ENCODE data around the gene DMBX1.

Gene DMBX1

GRCh38 chr1:46513536-46513935, 23.9 kb downstream of the DMBX1 start:
- DNase-seq (ENCODE audit: low read depth): no peak
- TF ChIP-seq, protein P1, sequence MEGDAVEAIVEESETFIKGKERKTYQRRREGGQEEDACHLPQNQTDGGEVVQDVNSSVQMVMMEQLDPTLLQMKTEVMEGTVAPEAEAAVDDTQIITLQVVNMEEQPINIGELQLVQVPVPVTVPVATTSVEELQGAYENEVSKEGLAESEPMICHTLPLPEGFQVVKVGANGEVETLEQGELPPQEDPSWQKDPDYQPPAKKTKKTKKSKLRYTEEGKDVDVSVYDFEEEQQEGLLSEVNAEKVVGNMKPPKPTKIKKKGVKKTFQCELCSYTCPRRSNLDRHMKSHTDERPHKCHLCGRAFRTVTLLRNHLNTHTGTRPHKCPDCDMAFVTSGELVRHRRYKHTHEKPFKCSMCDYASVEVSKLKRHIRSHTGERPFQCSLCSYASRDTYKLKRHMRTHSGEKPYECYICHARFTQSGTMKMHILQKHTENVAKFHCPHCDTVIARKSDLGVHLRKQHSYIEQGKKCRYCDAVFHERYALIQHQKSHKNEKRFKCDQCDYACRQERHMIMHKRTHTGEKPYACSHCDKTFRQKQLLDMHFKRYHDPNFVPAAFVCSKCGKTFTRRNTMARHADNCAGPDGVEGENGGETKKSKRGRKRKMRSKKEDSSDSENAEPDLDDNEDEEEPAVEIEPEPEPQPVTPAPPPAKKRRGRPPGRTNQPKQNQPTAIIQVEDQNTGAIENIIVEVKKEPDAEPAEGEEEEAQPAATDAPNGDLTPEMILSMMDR (conservative IDR thresholded peaks at IDR 0.05; ENCODE audit: low read depth, low read length): no peak

DNA sequence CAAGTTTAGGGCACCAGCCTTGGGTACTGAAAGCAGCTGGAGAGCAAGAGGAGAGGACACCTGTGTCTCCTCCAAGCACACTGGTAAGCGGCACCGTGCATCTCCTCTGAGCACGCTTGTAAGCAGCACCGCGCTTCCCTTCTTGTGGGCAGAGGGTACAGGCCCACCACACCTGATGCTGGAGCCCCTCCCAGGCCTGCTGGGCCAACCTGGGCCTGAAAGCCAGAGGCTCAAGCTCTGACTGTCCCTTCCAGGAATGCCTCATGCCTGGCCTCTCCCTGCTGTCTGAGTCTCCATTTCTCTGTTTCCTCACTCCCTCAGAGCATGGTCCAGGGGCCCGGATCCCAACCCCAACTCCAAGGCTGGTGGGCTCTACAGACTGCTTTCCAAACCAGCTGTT, 25.9 kb downstream of the DMBX1 start:
- no peak for DNase-seq (ENCODE audit: low read depth)
- no peak overlapping the region for H3K4me3 ChIP-seq (ENCODE audit: low read depth, low read length)
- TF ChIP-seq, protein P1 (conservative IDR thresholded peaks at IDR 0.05; ENCODE audit: low read depth, low read length): no peak

More at GRCh38 chr1:46513536-46513935, 23.9 kb downstream of the DMBX1 start:
- no peak overlapping the region for H3K4me3 ChIP-seq (ENCODE audit: low read depth, low read length)

- no peak overlapping the region for H3K4me3 ChIP-seq (ENCODE audit: low read depth, low read length)
- TF ChIP-seq, protein P1 (conservative IDR thresholded peaks at IDR 0.05; ENCODE audit: low read depth, low read length): no peak
- DNase-seq (ENCODE audit: low read depth): no peak
Measured at GRCh38 chr1:46516200-46516950, 26.7 kb downstream of the DMBX1 start.

- no peak overlapping the region for H3K4me3 ChIP-seq (ENCODE audit: low read depth, low read length)
- no peak for DNase-seq (ENCODE audit: low read depth)
- TF ChIP-seq, protein P1 (conservative IDR thresholded peaks at IDR 0.05; ENCODE audit: low read depth, low read length): no peak
Measured at GRCh38 chr1:46517010-46517600, 27.5 kb downstream of the DMBX1 start.

- no peak overlapping the region for H3K4me3 ChIP-seq (ENCODE audit: low read depth, low read length)
- TF ChIP-seq, protein P1 (conservative IDR thresholded peaks at IDR 0.05; ENCODE audit: low read depth, low read length): no peak
- no peak for DNase-seq (ENCODE audit: low read depth)
Measured at GRCh38 chr1:46517932-46518498, 28.4 kb downstream of the DMBX1 start.

DNA sequence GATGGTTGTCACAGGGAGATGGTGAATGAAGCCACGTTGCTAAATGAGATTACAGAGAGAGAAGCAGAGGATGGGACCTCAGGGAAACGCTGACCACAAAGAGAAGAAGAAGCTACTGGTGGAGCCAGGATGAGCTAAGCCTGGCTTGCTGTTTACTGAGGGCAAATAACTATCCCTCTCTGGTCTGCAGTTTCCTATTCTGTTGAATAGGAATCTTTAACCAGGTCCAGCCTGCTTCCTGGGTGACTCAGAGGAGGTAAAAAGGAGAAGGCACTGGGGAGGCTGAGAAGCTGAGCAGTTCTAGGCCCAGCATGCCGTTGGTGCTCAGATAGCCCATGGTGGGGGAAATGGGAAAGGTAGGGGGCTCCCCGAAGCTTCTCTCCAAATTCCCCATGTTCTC, 29.6 kb downstream of the DMBX1 start:
- no peak for DNase-seq (ENCODE audit: low read depth)
- TF ChIP-seq, protein P1 (conservative IDR thresholded peaks at IDR 0.05; ENCODE audit: low read depth, low read length): no peak
- H3K4me3 ChIP-seq (ENCODE audit: low read depth, low read length): no peak overlapping the region
